K562 (cell line): Measurements from ENCODE around the gene TPI1. TPM values are rescaled to one million over a fixed set of nuclear protein-coding genes. Genes with fewer than 3 reads are reported as not detected.
A peak's percentile ranks its signal among the peaks of the same experiment; 100 is the strongest.

Experiments
- ATAC-seq: fragments of 200-7000 bp; cut with Tn5 transposase; 3 replicates; pipeline ENCODE4 v1.9.1; 2020; ENCODE audit warnings: moderate library complexity
- BruUV-seq: library from RNA; stranded (reverse); fragments of 400-500 nt; replicated peaks from 2 replicates; lab custom pipeline; 2021; lab: Mats Ljungman, UMichigan
- CTCF ChIA-PET: fragments of 300-600 bp; formaldehyde crosslinking; extraction: SDS; loops from one replicate; lab custom pipeline; 2021; ENCODE audit warnings: low intra/inter-chr PET ratio; lab: Yijun Ruan, JAX
- POLR2A ChIA-PET: fragments of 300-600, 350-650 bp; sonication (Branson Sonifier 250); formaldehyde crosslinking; extraction: SDS; loops from one replicate; lab custom pipeline; 2021; ENCODE audit warnings: antibody characterized with exemption, inconsistent platforms; lab: Yijun Ruan, JAX
- DNase-seq, 4 experiments: peaks; one replicate each; pipeline versions ENCODE4 v3.0.0 to v3.0.0-alpha.2; 2011 to 2018; ENCODE audit warnings: low spot score in 3 of 4, mixed read lengths in 3 of 4; ENCODE audit errors: extremely low read depth in 1 of 4
- FAIRE-seq: peaks from 2 replicates; lab custom pipeline; 2011; peaks lifted over from hg19 to GRCh38; lab: Jason Lieb, UNC
- H2AFZ ChIP-seq: 2 replicates; pipeline ENCODE4 v1.6.0; 2011; ENCODE audit warnings: low read depth, low read length, control low read depth, inconsistent platforms
- H3K27ac ChIP-seq: fragments of 200-600 bp; 3 replicates; pipeline ENCODE4 v1.8.0; 2011; ENCODE audit warnings: low read depth, mild to moderate bottlenecking, control low read depth, inconsistent platforms, low read length, moderate library complexity, mixed read lengths; ENCODE audit errors: extremely low read depth
- H3K27me3 ChIP-seq, 2 experiments: fragments of 300-600 bp in 1 of 2; 2 replicates in 1 of 2; 3 replicates in 1 of 2; pipeline versions ENCODE4 v1.6.0 to v1.8.0; 2011; ENCODE audit warnings: inconsistent platforms in 2 of 2, low read length in 2 of 2, mild to moderate bottlenecking in 1 of 2, mixed read lengths in 1 of 2, moderate library complexity in 1 of 2; ENCODE audit not compliant: control insufficient read depth in 2 of 2, insufficient read depth in 2 of 2
- H3K36me3 ChIP-seq: fragments of 300-600 bp; 3 replicates; pipeline ENCODE4 v1.8.0; 2011; ENCODE audit warnings: mild to moderate bottlenecking, low read length, inconsistent platforms; ENCODE audit not compliant: control insufficient read depth, insufficient read depth
- H3K4me1 ChIP-seq, 2 experiments: fragments of 200-600 bp in 1 of 2; replicated peaks in 1 of 2; 2 replicates in 1 of 2; 3 replicates in 1 of 2; pipeline versions ENCODE4 v1.5.1 to v1.8.0; 2011; ENCODE audit warnings: inconsistent platforms in 2 of 2, low read length in 2 of 2, mild to moderate bottlenecking in 1 of 2, mixed read lengths in 1 of 2, moderate library complexity in 1 of 2; ENCODE audit not compliant: control insufficient read depth in 2 of 2, insufficient read depth in 2 of 2
- H3K4me2 ChIP-seq: 2 replicates; pipeline ENCODE4 v1.6.1; 2011; ENCODE audit warnings: low read length, control low read depth, inconsistent platforms, mixed read lengths; ENCODE audit not compliant: insufficient read depth
- H3K4me3 ChIP-seq: fragments of 200-600 bp; sonication (generic), shearing (Covaris generic); 2 replicates; pipeline ENCODE4 v1.5.1; 2016; ENCODE audit warnings: control low read depth, inconsistent platforms
- H3K79me2 ChIP-seq: fragments of 200-600 bp; 3 replicates; pipeline ENCODE4 v1.8.0; 2011; ENCODE audit warnings: low read length, inconsistent platforms; ENCODE audit not compliant: control insufficient read depth, insufficient read depth
- H3K9ac ChIP-seq, 2 experiments: 2 replicates each; pipeline versions ENCODE4 v1.6.0 to v1.6.1; 2011; ENCODE audit warnings: low read depth in 2 of 2, low read length in 2 of 2, control low read depth in 1 of 2, inconsistent platforms in 1 of 2, mild to moderate bottlenecking in 1 of 2, mixed read lengths in 1 of 2; ENCODE audit not compliant: insufficient read depth in 1 of 2
- H3K9me1 ChIP-seq: one replicate; pipeline ENCODE4 v1.6.0; 2011; ENCODE audit warnings: inconsistent platforms, mild to moderate bottlenecking, low read length, moderate library complexity; ENCODE audit not compliant: control insufficient read depth, insufficient read depth
- H3K9me3 ChIP-seq: replicated peaks from 2 replicates; pipeline ENCODE4 v1.5.1; 2011; ENCODE audit warnings: low read depth, low read length, inconsistent platforms; ENCODE audit not compliant: control insufficient read depth, insufficient read depth
- H4K20me1 ChIP-seq: replicated peaks from 2 replicates; pipeline ENCODE4 v1.6.1; 2011; ENCODE audit warnings: low read length, inconsistent platforms, mixed read lengths; ENCODE audit not compliant: control insufficient read depth, insufficient read depth
- BDP1 ChIP-seq: IDR thresholded peaks from 3 replicates; pipeline ENCODE4 v1.6.1; 2011; ENCODE audit not compliant: insufficient read length, insufficient read depth
- NFE2L1 ChIP-seq: fragments of 450-650 bp; IDR thresholded peaks from 2 replicates; pipeline ENCODE4 v1.6.1; 2016; ENCODE audit warnings: missing genetic modification characterization, low read depth, mild to moderate bottlenecking, missing compliant biosample characterization, moderate library complexity, borderline replicate concordance
- SAFB ChIP-seq: fragments of 200-400 bp; formaldehyde crosslinking; IDR thresholded peaks from 2 replicates; pipeline ENCODE4 v1.6.1; 2017; ENCODE audit warnings: low read depth, low read length, borderline replicate concordance
- ZNF561 ChIP-seq: fragments of 450-650 bp; formaldehyde crosslinking; conservative IDR thresholded peaks from 2 replicates; pipeline ENCODE4 v1.4.0; 2020; ENCODE audit warnings: mild to moderate bottlenecking, moderate library complexity
- ZNF589 ChIP-seq: fragments of 200-800 bp; sonication (Bioruptor generic); IDR thresholded peaks from 2 replicates; pipeline ENCODE4 v1.6.1; 2016; ENCODE audit warnings: low read depth, missing genetic modification characterization, missing compliant biosample characterization
- WGBS: fragments of 100-300 bp; shearing (Covaris generic); methylation state at CpG from one replicate; pipeline ENCODE4 v1.1.6; 2016; ENCODE audit warnings: low coverage, mixed read lengths; ENCODE audit not compliant: insufficient coverage; ENCODE audit errors: missing lambda C conversion rate; 5-methylcytosine and 5-hydroxymethylcytosine counted together
- in situ Hi-C: fragments of 300-500 bp; cut with MboI; formaldehyde crosslinking; loops from 4 replicates; pipeline ENCODE4 v1.15.0; 2018; ENCODE audit warnings: inconsistent platforms, mixed read lengths
- intact Hi-C: fragments of 100-400 bp; cut with micrococcal nuclease; formaldehyde crosslinking; loops from 2 replicates; pipeline ENCODE4 v1.14.2; 2022
- polyA plus RNA-seq, 8 experiments: library from polyadenylated mRNA; depleted of rRNA in 4 of 8; stranded (reverse) in 5 of 8; unstranded in 3 of 8; fragments of >200 nt; fragmentation: Nextera tagmentation in 2 of 8; fragmentation: Illumina TruSeq in 1 of 8; extraction: Ambion mirVana in 2 of 8; extraction: Trizol in 1 of 8; gene quantifications; 2 replicates each; pipeline versions ENCODE4 v1.2.1 to v1.2.3, GENCODE V29; 2011 to 2014; ENCODE audit warnings: inconsistent platforms in 1 of 8, missing spikeins in 1 of 8
- total RNA-seq, 7 experiments: library from RNA; depleted of rRNA in 6 of 7; stranded (reverse); fragments of >200 nt in 6 of 7; fragmentation: Illumina TruSeq in 2 of 7; extraction: Trizol in 2 of 7; gene quantifications; 2 replicates each; pipeline versions ENCODE4 v1.2.1 to v1.2.3, GENCODE V29; 2011 to 2021; ENCODE audit warnings: low replicate concordance in 1 of 7
- TF ChIP-seq, protein P1 (sequence below), 2 experiments: fragments of 450-650 bp in 1 of 2; IDR thresholded peaks; 2 replicates each; pipeline ENCODE4 v1.6.1; 2011 to 2017; ENCODE audit warnings: low read depth in 2 of 2, antibody characterized with exemption in 1 of 2, borderline replicate concordance in 1 of 2, low read length in 1 of 2, mild to moderate bottlenecking in 1 of 2, mixed read lengths in 1 of 2; ENCODE audit not compliant: control insufficient read depth in 1 of 2

The TPI1 gene
- total and polyA plus RNA-seq, 9 of the 15 experiments (the other 6 are each of a cell fraction or from before 2014, with no cell fraction given) = 662 to 4,971 (median 892) TPM

- H3K79me2 ChIP-seq = peaks cover 20% of the 10 kb centered on the region
- CTCF ChIA-PET = interaction anchor here (1.2 to 1.9 kb wide), 3 partner anchors 71 to 257 kb away, joined by 3 to 15 read pairs (median 6); partner anchors contain the start of gene MLF2
- in situ Hi-C loops (no loop called here), intact Hi-C loops (loop anchor here (1.0 to 10.0 kb wide), 5 partner anchors 48 to 270 kb away; partner anchors contain the start of genes IFFO1 and MLF2)
- no TSS peak for BruUV-seq
- H3K4me3 ChIP-seq = no peak overlapping the region
- H4K20me1 ChIP-seq = no peaks in the 10 kb centered on the region
- peaks cover 18 to 53% of the 10 kb centered on the region in 2 experiments; a peak in 4 of 5 replicates for H3K4me1 ChIP-seq
- peaks cover 0 to 4% of the 10 kb centered on the region in 2 experiments; a peak in 2 of 5 replicates for H3K27me3 ChIP-seq
- 37% methylated on average over 11 of the region's 12 CpGs for WGBS
- H2AFZ ChIP-seq = no peak overlapping the region
- TF ChIP-seq ZNF589 (CRISPR knock-in tag) = no peak
- TF ChIP-seq ZNF561 (CRISPR knock-in tag) = no peak
- no peak for TF ChIP-seq SAFB
- no peak for TF ChIP-seq BDP1
- TF ChIP-seq NFE2L1 = no peak
- TF ChIP-seq, protein P1, sequence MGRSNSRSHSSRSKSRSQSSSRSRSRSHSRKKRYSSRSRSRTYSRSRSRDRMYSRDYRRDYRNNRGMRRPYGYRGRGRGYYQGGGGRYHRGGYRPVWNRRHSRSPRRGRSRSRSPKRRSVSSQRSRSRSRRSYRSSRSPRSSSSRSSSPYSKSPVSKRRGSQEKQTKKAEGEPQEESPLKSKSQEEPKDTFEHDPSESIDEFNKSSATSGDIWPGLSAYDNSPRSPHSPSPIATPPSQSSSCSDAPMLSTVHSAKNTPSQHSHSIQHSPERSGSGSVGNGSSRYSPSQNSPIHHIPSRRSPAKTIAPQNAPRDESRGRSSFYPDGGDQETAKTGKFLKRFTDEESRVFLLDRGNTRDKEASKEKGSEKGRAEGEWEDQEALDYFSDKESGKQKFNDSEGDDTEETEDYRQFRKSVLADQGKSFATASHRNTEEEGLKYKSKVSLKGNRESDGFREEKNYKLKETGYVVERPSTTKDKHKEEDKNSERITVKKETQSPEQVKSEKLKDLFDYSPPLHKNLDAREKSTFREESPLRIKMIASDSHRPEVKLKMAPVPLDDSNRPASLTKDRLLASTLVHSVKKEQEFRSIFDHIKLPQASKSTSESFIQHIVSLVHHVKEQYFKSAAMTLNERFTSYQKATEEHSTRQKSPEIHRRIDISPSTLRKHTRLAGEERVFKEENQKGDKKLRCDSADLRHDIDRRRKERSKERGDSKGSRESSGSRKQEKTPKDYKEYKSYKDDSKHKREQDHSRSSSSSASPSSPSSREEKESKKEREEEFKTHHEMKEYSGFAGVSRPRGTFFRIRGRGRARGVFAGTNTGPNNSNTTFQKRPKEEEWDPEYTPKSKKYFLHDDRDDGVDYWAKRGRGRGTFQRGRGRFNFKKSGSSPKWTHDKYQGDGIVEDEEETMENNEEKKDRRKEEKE (IDR thresholded peaks at IDR 0.05; ENCODE audit: borderline replicate concordance in 1 of 2, control insufficient read depth in 1 of 2, low read depth in 2 of 2, low read length in 1 of 2) = no peak
- TF ChIP-seq, all 486 proteins: peak for 0
- H3K9ac ChIP-seq = peak overlapping the region in 1 of 2 experiments; percentile 58; a peak in 1 of 4 replicates
- FAIRE-seq (no peak), DNase-seq (no peak), ATAC-seq (no peak)
- no peak overlapping the region for H3K4me2 ChIP-seq
- H3K27ac ChIP-seq = no peak overlapping the region
- peaks cover 3% of the 10 kb centered on the region; the same call in 1 of the 3 replicates for H3K36me3 ChIP-seq
- no peaks in the 10 kb centered on the region for H3K9me3 ChIP-seq
- POLR2A ChIA-PET = interaction anchor here (0.6 to 0.7 kb wide), 2 partner anchors 9 to 222 kb away, joined by 3 to 5 read pairs; no protein-coding TSS in a partner anchor
- no peaks in the 10 kb centered on the region for H3K9me1 ChIP-seq
Observed at GRCh38 chr12:6824901-6825381, 42.4 kb upstream of the TPI1 start.
